Measurements from ENCODE around the gene DDOST. TPM values are rescaled to one million over a fixed set of nuclear protein-coding genes. Genes with fewer than 3 reads are reported as not detected.
"Not testable (repeated sequence)": the region's sequence is repeated elsewhere in the genome, so short reads cannot be mapped to it uniquely, and the experiment has no call there.

DDOST gene
- polyA plus RNA-seq, 2 of the 4 experiments (the other 2 are of a cell fraction) = 158 to 231 TPM

GRCh38 chr1:20610970-20611369 is 50.2 kb downstream of the DDOST start:
- no peak for DNase-seq (ENCODE audit: low read depth in 1 of 2, low spot score in 1 of 2)
- TF ChIP-seq NR3C1 (IDR thresholded peaks at IDR 0.05) (no peak), REST (IDR thresholded peaks at IDR 0.05) (no peak), EP300 (IDR thresholded peaks at IDR 0.05) (no peak), SREBF2 (IDR thresholded peaks at IDR 0.05) (no peak), CEBPB (IDR thresholded peaks at IDR 0.05) (no peak), HOXB5 (CRISPR knock-in tag; IDR thresholded peaks at IDR 0.05) (no peak), USF2 (IDR thresholded peaks at IDR 0.05) (no peak)
- Histone ChIP-seq H3K9me3 (no peaks in the 10 kb centered on the region), H3K4me3 (no peak overlapping the region), H3K4me2 (no peak overlapping the region), H3K4me1 (peaks cover 52% of the 10 kb centered on the region), H3K27ac (peak overlapping the region; percentile 91 to 93; a peak in 5 of 6 replicates)
- ChIA-PET POLR2A (no interaction called here), CTCF (interaction anchor here (1.4 kb wide), 1 partner anchor 21 kb away, joined by 3 read pairs; no protein-coding TSS in a partner anchor)
- FAIRE-seq = no peak
- no peak for ATAC-seq
- 100% methylated on average over 2 of the region's 2 CpGs for WGBS (ENCODE audit: missing lambda C conversion rate)

GRCh38 chr1:20609541-20609940 is 51.6 kb downstream of the DDOST start:
- Histone ChIP-seq H3K4me1 (peaks cover 48% of the 10 kb centered on the region), H3K27ac (peak overlapping the region in 1 of 2 experiments; percentile 44; a peak in 1 of 6 replicates), H3K9me3 (no peaks in the 10 kb centered on the region), H3K4me2 (no peak overlapping the region), H3K4me3 (no peak overlapping the region)
- ChIA-PET POLR2A (no interaction called here), CTCF (interaction anchor here (1.4 to 4.5 kb wide), 3 partner anchors 14 to 23 kb away, joined by 3 to 23 read pairs (median 5); partner anchors contain the start of gene PINK1)
- no peak for DNase-seq (ENCODE audit: low read depth in 1 of 2, low spot score in 1 of 2)
- no peak for FAIRE-seq
- ATAC-seq = no peak
- 83% methylated on average over 6 of the region's 6 CpGs for WGBS (ENCODE audit: missing lambda C conversion rate)
- TF ChIP-seq ZFP36 (IDR thresholded peaks at IDR 0.05; ENCODE audit: borderline replicate concordance, partially characterized antibody) (no peak), TP53 (CRISPR knock-in tag; IDR thresholded peaks at IDR 0.05) (no peak), HOXB13 (CRISPR knock-in tag; IDR thresholded peaks at IDR 0.05; ENCODE audit: low read depth) (no peak), HMGXB4 (CRISPR knock-in tag; IDR thresholded peaks at IDR 0.05; ENCODE audit: borderline replicate concordance) (no peak), MAZ (IDR thresholded peaks at IDR 0.05; ENCODE audit: borderline replicate concordance, low read depth, low read length) (no peak), KDM1A (IDR thresholded peaks at IDR 0.05; ENCODE audit: low read depth) (no peak), NPAS2 (CRISPR knock-in tag; IDR thresholded peaks at IDR 0.05; ENCODE audit: borderline replicate concordance) (no peak), POLR2AphosphoS2 (conservative IDR thresholded peaks at IDR 0.05; ENCODE audit: low read length) (no peak), JUN (IDR thresholded peaks at IDR 0.05) (no peak), GATA3 (IDR thresholded peaks at IDR 0.05; ENCODE audit: borderline replicate concordance) (no peak), KDM5A (IDR thresholded peaks at IDR 0.05) (no peak), FOSL2 (IDR thresholded peaks at IDR 0.05) (no peak), FOSL2 (CRISPR knock-in tag; IDR thresholded peaks at IDR 0.05) (no peak)

- CTCF ChIA-PET = interaction anchor here (1.2 to 4.5 kb wide), 2 partner anchors 20 to 26 kb away, joined by 3 to 23 read pairs; partner anchors contain the start of gene PINK1
- WGBS (ENCODE audit: missing lambda C conversion rate) = 89% methylated on average over 6 of the region's 7 CpGs
- ATAC-seq; H3K4me2 ChIP-seq; FAIRE-seq; DNase-seq (ENCODE audit: low read depth in 1 of 2, low spot score in 1 of 2); H3K9me3 ChIP-seq; H3K4me3 ChIP-seq; POLR2A ChIA-PET: not testable (repeated sequence)
- peak overlapping the region in 1 of 2 experiments; percentile 70; a peak in 3 of 6 replicates for H3K27ac ChIP-seq
- H3K4me1 ChIP-seq = peaks cover 44% of the 10 kb centered on the region
These were observed 54.2 kb downstream of the DDOST start for GRCh38 chr1:20606801-20607570.

Data from A549 (cell line).